ENCODE results near the gene NQO1.
"Not testable (repeated sequence)": the region's sequence is repeated elsewhere in the genome, so short reads cannot be mapped to it uniquely, and the experiment has no call there.

The NQO1 gene

GRCh38 chr16:69726313-69727060, at the start of gene NQO1:
TSS of gene NQO1 (minus strand) at chr16:69726560. CDS start at chr16:69726439, 121 bp downstream.
- DNase-seq: peak; percentile 98

- no peak for DNase-seq
Measured at GRCh38 chr16:69775563-69775962, 49.2 kb upstream of the NQO1 start.

- DNase-seq: no peak
Measured at GRCh38 chr16:69773260-69773947, 47.0 kb upstream of the NQO1 start.

GRCh38 chr16:69771651-69771967, 45.2 kb upstream of the NQO1 start:
- DNase-seq: no peak

- DNase-seq: no peak
Measured at GRCh38 chr16:69769404-69769803, 43.0 kb upstream of the NQO1 start.

- DNase-seq: no peak
Measured at GRCh38 chr16:69768666-69769065, 42.3 kb upstream of the NQO1 start.

- DNase-seq: no peak
Measured at GRCh38 chr16:69767459-69768229, 41.3 kb upstream of the NQO1 start.

- DNase-seq: no peak
Measured at GRCh38 chr16:69763599-69763942, 37.2 kb upstream of the NQO1 start.

GRCh38 chr16:69762814-69763598, 36.6 kb upstream of the NQO1 start:
- peak; percentile 38 for DNase-seq

GRCh38 chr16:69761983-69762813, 35.8 kb upstream of the NQO1 start, which contains the start of gene WWP2:
TSS of gene WWP2 (plus strand) at chr16:69762332. CDS start at chr16:69787011, 24,679 bp downstream.
- peak; percentile 94 for DNase-seq

GRCh38 chr16:69757375-69757774, 31.0 kb upstream of the NQO1 start:
- DNase-seq: not testable (repeated sequence)

GRCh38 chr16:69756705-69757104, 30.3 kb upstream of the NQO1 start:
- DNase-seq: no peak

- peak; percentile 96 for DNase-seq
Measured at GRCh38 chr16:69754469-69755310, 28.3 kb upstream of the NQO1 start, which contains the start of gene NOB1. TSS of gene NOB1 (minus strand) at chr16:69754926. CDS start at chr16:69754910, 16 bp downstream.

GRCh38 chr16:69754143-69754468, 27.7 kb upstream of the NQO1 start:
- no peak for DNase-seq

GRCh38 chr16:69748694-69749345, 22.5 kb upstream of the NQO1 start:
- no peak for DNase-seq

- no peak for DNase-seq
Measured at GRCh38 chr16:69747115-69747514, 20.8 kb upstream of the NQO1 start.

GRCh38 chr16:69745959-69746358, 19.6 kb upstream of the NQO1 start:
- DNase-seq: no peak

- no peak for DNase-seq
Measured at GRCh38 chr16:69745232-69745612, 18.9 kb upstream of the NQO1 start.

- DNase-seq: no peak
Measured at GRCh38 chr16:69744363-69745231, 18.2 kb upstream of the NQO1 start.

Data from DMS53 (cell line).